NCI-H1092 treated with DMSO at 0.1 percent for 48 hours (cell line): ENCODE measurements around the gene CTNNA3.
"Not testable (repeated sequence)": the region's sequence is repeated elsewhere in the genome, so short reads cannot be mapped to it uniquely, and the experiment has no call there.

ENCODE experiments used
- DNase-seq: peaks from one replicate; lab custom pipeline; 2025; lab: John Stamatoyannopoulos, UW

The CTNNA3 gene

DNA sequence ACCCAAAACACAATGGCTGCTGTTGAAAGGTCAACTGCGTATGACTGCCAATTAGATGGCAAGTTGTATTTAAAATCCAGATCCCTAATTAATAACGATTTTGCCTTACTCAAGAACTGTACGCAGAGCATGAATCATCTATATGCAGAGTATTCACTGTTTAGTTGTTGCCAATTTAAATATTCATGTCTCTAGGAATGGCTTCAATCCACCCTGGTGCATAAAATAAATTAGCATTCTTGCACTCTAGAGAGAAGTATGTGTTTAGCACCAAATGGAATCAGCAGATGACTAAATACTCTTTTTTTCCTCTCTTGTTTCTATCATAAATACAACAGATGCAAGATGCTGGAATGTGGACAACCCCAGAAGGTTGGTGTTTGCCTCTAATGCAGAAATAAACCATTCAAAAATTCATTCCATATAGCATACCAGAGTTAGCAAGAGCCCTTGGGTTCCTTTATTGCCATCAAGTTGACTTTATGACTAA lies 449.9 kb downstream of the CTNNA3 start:
- no peak for DNase-seq

DNA sequence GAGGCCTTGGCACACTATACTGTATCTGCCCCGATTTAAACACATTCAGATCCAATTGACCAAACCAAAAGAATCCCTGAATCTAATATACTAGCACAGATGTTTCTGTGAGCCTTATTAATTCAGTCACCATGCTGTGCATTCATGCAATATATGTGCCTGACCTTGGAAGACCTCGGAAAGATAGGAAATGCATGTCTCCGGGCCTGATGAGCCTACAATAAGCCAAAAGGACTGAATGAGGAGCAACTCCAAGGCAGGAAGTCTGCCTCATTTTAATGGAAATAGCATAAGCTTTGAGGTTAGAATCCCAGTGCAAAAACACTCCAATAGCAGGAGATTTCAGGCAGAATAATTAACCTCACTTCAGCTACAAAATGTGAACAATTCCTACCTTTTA lies 453.5 kb downstream of the CTNNA3 start:
- DNase-seq = no peak

DNA sequence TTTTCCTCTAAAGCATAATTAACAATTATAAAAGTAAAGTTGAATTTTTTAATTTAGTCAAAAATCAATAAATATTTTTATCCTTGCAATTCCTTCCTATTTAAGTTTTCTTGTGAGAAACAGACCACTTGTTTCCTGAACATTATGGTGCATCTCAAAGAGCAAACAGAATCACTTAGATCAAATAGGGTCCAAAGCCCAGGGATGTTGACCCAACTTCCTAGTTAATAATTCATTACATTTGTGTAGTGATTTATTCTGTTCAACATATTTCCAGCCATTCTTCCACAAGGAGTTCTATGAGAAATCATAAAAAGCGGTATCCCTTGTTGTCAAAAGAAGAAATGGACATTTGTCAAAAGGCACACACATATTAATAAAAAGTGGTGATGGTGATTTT lies 454.5 kb downstream of the CTNNA3 start:
- DNase-seq = no peak

DNA sequence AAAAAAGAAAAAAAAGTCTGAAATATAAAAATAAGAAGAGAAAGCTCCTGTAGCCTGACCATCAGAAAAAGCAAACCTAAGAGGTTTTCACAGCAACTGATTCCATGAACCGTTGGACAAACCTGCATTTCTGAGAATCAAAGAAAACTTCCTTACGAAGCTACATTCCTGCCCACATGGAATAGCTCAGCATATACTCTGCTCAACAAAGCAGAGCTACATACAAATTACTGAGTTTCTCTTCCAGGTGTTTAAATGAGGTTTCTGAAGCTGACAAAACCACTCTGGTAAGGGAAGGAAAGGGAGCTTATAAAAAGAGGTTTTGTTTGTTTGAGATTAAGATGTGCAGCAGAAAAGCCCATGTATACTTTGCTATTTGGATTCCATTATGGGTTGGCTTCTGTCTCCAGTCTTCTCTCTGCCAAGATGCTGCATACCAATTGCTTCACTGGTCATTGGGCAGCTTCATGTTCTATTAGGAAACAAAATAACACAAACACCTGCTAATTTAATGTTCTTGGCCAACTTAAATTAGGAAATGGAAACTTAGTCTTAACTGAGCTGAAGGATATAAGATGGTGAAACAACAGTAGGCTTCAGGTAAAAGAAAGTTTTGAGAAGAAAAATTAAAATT lies 456.0 kb downstream of the CTNNA3 start:
- no peak for DNase-seq

DNA sequence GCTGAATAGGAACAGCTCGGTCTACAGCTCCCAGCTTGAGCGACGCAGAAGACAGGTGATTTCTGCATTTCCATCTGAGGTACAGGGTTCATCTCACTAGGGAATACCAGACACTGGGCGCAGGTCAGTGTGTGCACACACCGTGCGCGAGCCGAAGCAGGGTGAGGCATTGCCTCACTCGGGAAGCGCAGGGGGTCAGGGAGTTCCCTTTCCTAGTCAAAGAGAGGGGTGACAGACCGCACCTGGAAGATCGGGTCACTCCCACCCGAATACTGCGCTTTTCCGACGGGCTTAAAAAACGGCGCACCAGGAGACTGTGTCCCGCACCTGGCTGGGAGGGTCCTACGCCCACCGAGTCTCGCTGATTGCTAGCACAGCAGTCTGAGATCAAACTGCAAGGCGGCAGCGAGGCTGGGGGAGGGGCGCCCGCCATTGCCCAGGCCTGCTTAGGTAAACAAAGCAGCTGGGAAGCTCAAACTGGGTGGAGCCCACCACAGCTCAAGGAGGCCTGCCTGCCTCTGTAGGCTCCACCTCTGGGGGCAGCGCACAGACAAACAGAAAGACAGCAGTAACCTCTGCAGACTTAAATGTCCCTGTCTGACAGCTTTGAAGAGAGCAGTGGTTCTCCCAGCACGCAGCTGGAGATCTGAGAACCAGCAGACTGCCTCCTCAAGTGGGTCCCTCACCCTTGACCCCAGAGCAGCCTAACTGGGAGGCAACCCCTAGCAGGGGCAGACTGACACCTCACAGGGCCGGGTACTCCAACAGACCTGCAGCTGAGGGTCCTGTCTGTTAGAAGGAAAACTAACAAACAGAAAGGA lies 465.1 kb downstream of the CTNNA3 start:
- not testable (repeated sequence) for DNase-seq

DNA sequence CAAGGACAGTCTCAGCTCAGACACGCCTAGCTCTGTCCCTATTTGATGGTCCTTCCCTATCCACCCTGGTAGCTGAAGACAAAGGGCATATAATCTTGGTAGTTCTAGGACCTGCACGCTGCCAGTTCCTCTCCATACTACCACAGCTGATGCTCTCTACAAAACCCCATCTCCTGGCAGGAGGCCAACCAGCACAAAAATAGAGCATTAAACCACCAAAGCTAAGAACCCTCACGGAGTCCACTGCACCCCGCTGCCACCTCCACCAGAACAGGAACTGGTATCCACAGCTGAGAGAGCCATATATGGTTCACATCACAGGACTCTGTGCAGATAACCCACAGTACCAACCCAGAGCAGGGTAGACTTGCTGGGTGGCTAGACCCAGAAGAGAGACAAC lies 470.8 kb downstream of the CTNNA3 start:
- no peak for DNase-seq

DNA sequence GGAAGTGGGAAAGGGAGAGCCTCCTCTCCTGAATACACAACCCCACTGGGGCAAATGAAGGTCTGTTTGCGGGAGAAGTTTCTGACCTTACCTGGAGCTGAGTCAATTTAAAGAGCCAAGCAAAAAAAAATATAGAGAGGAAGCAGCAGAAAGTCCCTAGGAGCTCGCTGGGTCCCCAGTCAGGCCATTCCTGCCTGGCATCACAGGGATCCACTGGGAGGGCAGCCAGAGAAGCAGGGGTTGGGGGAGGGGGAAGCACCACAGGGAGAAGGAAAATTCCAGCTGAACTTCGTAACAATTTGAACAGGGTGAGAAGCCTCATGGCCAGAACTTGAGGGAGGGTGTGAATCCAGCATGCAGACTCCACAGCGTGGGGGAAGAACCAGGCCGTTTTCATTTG lies 471.4 kb downstream of the CTNNA3 start:
- DNase-seq = no peak

DNA sequence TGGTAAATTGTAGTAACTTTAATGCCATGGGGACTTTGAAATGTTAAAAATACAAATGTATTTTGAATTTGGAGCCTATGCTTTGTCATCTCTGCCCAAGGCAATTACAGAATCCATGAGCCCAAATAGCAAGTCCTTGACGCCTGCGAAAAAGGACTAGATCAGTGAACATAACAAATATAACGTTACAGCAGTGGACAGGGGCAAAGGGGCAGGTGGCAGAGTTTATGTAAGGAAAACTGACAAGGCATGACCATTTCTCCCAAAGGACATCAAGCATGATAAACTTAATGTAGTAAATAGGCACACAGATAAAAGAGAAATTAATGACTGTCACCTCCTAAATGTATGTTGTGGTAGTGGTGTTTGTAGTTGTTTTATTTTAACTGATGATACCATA lies 473.1 kb downstream of the CTNNA3 start:
- DNase-seq = no peak

DNA sequence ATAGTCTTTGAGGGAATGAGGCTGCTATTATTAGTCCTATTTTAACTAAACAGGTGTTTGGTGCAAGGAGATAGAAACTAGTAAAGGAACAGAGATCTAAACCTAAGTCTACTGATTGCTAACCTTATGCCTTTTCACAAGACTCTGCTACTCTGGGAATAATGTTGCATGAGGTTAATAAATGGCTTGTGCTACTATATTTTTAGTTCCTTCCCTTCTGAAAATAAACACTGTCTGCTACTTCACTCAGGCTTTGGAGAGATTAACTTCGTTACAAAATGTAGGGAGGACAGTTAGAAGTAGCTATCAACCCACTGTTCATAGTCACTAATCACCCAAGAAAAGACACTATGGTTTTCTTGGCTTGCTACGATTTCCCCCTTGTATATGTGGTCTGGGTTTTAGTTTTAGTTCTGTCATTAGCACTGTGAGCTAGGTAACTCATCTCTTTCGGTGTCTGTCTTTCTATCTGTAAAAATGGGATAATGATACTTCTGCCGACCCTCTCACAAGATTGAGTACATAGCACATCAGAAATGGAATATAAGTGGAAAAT lies 474.0 kb downstream of the CTNNA3 start:
- no peak for DNase-seq

DNA sequence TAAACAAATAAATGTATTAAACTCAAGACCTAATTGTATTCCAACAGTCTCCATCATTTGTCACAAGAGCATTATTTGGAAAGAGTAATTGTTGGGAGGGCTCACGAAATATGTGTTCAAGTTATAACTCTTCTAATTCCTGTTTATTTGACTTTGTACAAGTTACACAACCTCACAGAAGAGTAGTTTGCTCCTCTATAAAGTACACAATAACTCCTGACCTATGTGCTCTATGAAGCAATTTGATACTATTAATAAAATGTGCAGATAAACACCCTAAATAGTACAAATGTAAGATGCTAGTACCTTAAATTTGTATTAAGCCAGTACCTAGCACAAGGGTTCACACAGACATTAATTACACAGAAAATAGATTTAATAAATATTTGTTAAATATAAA lies 484.3 kb downstream of the CTNNA3 start:
- no peak for DNase-seq

DNA sequence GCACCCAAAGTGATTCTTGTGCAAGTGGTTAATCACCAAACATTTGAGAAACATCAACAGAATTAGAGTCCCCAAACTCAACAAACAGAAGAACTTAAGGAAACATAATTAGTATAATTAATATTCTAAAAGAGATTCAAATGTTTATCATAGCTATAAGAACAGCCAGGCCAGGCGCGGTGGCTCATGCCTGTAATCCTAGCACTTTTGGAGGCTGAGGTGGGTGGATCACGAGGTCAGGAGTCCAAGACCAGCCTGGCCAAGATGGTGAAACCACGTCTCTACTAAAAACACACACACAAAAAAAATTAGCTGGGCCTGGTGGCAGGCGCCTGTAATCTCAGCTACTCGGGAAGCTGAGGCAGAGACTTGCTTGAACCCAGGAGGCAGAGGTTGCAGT lies 488.1 kb downstream of the CTNNA3 start:
- DNase-seq = not testable (repeated sequence)

DNA sequence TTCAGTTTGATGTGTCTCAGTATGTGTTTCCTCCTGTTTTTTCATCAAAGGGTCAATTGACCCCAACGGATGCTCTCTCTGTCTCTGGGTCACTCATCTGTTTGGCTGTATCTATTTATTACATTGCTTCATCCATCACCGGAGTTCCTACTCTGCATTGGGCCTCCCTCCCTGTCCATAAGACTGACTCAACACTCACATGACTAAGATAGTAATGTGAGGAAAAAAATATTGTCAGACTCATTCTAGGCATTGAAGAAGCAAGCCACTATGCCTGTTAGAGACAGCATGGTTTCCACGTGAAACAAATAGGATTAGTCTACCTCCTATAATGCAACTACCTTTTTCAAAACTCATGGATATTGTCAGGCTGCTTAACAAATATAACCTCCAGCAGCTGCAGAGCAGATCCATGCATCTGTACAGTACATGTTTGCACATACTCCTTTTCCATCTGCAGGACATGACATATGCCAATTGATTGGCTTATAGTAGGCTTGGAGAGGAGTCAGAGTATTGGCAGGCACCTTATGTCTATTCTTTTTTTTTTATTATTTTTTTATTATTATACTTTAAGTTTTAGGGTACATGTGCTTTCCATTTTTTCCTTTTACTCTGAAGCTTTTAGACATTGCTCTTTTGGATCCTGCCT lies 495.0 kb downstream of the CTNNA3 start:
- DNase-seq = no peak

DNA sequence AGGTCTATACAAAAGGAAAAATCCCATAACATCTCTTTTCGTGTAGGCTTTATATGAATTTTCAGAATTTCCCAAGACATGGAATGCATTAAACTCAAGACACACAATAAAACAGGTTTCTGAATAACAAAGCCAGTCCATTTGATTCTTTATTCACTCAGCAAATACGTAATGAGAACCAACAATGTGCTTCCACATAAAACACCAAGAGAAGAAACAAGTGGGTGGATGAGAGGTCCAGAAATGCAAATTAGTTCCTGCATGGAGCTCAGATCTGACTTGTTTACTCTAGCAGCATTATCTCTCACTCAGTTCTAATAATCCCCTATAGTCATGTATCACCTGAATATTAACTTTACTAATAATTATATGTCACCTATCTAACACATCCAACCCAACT lies 520.6 kb downstream of the CTNNA3 start:
- no peak for DNase-seq

DNA sequence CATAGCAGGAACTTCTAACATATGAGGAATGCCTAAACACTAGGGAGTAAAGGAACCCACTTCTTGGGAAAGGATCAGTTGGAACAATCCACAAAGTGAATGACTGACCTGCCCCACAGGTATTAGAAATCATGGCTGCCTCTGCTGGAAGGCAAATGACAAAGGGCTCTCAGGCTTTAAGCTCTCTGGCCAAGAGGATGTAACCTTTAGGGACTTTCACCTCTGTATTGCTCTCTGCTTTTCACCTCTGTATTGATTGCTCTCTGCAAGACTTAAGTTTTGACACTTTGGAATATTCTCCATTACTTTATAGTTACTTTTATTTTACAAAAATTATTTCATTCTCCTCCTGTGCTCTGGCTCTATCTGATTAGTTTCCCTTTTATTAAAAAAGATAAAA lies 522.2 kb downstream of the CTNNA3 start:
- DNase-seq = no peak

DNA sequence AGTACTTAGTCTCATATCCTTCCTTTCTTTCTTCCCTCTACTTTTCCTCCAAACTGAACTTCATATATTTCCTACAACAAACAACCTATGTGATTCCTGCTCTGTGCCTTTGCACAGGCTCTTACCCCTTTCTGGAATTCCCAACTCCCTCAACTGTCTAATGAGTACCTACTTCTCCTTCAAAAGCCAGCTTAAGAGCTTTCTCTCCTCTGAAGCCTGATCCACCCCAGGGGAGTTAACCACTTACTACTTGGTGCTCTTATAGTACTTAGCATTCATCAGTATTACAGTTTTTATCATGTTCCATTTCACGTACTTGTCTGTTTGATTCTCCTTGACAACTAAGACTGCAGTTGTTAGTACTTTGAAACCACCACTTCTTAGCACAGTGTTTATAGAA lies 524.0 kb downstream of the CTNNA3 start:
- no peak for DNase-seq

DNA sequence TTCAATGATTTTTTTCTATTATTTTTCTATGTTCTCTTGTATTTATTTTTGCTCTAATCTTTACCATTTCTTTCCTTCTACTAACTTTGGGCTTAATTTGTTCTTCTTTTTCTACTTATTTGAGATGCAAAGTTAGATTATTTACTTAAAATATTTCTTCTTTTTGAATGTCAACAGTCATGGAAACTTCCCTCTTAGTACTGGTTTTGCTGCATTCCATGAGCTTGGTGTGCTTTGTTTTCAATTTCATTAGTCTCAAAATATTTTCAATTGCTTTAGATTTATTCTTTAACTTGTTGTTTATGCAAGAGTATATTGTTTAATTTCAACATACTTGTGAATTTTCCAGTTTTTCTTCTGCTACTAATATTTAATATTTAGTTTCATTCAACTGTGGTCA lies 539.8 kb downstream of the CTNNA3 start:
- DNase-seq = no peak

DNA sequence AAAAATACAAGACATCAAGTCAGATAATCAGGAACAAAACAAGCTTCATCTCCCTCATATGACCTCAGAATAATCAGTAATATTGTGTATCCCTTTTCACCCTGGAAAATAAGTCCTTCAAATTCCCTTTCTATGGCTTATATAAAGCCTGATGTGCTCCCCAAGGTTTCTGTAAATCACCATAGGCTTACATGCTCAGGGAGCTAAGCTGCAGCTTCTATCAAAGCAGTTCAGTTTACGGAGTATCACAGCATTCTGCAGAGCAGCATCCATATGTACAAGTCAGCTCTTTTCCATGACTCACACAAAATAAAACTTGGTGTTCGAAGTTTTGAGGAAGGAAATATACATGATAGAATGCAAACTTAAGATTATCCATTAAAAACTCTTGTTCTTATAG lies 544.5 kb downstream of the CTNNA3 start:
- no peak for DNase-seq

DNA sequence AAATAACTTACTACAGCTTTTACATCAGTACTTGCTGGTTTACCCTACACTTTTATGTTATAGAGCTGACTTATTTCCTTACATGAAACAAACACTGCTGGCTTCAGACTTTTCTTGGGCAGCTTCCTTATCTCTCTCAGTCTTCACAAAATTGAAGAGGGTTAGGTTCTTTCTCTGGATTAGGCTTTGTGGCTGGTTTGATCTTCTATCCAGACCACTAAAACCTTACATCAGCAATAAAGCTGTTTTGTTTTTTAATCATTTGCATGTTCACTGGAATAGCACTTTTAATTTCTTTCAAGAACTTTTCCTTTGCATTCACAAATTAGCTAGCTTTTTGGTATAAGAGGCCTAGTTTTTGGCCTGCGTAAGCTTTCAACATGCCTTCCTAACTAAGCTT lies 551.5 kb downstream of the CTNNA3 start:
- DNase-seq = no peak

DNA sequence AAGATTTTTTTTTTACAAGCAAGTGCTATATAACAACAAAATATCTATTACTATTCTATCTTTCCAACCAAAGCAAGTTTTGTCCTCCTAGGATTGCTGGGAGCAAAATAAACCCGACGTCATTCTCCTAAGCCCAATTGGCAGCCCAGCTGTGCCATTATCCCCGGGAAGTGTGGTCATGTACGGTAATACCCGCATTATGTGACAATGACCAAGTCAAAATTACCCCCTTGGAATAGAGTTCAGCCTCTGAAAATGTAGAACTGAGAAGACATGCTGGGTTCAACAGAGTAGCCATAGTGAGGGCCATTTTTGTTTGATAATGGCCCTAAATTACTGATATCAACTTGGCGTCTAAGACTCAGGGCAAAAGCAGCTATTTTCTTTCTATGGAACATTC lies 554.7 kb downstream of the CTNNA3 start:
- DNase-seq = no peak

DNA sequence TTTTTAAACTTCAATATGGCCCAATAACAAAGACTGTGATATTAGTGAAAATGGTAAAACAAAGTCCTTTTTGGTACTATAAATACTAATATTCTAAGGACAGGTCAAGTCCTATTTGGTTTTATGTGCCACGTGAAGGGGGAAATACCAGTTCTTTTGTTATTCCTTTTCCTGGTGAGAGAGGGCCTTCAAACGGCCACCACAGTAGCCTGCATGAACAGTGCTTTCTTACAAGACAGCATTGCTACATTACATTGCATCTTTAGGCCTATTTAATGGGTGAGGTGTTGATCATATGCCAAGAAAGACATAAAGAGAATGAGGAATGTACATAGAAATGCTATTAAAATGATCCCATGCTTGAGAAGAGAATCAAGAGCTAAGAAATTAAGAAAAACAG lies 555.4 kb downstream of the CTNNA3 start:
- no peak for DNase-seq

DNA sequence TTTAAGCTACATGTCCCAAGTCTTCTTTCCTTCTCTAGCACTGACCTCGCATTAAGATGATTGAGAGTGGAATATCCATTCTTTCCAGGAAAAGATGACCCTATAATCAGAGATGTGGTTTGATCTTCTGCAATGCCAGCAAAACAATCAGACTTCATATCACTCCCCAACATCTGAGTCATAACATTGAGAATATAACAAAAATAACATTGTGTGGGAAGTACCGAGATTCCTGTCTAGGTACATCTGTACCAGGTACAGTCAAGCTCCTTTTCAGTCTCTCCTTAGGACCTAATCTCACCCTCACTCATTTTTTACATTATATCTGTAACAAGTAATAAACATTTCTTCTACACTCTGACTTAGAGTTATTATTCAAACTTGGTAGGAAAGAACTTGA lies 568.6 kb downstream of the CTNNA3 start:
- DNase-seq = no peak

DNA sequence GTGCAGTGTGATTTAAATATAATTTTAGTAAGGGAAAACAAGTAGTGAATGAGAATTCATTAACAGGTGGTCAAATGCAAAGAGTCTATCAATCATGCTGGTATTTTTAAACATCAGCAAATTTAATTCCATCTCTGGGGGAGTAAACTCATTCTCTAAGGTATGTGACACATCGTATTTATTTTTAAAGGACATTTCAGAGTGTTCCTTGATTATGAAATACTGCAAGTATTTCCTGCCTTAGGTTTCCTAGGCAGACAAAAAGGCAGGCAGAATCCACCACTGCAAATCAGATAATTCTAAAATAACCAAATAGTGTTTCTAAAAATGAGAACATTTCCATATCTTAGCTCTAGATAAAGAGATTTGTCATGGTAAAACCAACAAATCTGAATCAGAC lies 576.3 kb downstream of the CTNNA3 start:
- DNase-seq = no peak

DNA sequence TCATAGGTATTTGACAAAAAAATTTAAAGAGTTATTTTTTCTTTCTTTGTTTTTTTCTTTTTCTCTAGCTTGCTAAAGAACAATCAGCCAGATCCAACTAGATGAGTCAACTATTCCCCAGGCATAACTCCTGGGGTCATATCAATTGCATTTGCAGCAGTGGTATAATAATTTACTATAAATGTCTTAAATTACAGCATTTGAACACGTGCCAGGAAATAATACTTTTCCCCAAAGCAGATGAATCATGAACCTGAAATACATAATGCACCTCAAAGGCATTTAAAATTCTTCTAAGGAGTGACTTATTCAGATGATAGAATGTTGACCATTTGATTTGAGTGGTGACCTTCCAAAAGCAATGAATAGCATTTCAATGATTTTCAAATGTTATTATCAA lies 580.0 kb downstream of the CTNNA3 start:
- DNase-seq = peak; percentile 2
